Thyroid gland (tissue), 4 donors: ENCODE results near the gene HPDL.
"Not testable (repeated sequence)": the region's sequence is repeated elsewhere in the genome, so short reads cannot be mapped to it uniquely, and the experiment has no call there.

Source experiments
- POLR2A ChIP-seq, 2 donors: fragments of 450-650 bp; IDR thresholded peaks; one replicate each; pipeline ENCODE4 v1.6.1; 2017; ENCODE audit warnings: antibody characterized with exemption in 2 of 2, mild to moderate bottlenecking in 2 of 2, moderate library complexity in 1 of 2
- TF ChIP-seq, protein P1 (sequence below), 6 experiments: fragments of 200-600 bp in 3 of 6; fragments of 450-650 bp in 3 of 6; sonication (generic) in 3 of 6; IDR thresholded peaks; one replicate each; pipeline ENCODE4 v1.5.1; 2016 to 2019; ENCODE audit warnings: antibody characterized with exemption in 6 of 6, mild to moderate bottlenecking in 2 of 6, inconsistent platforms in 1 of 6, moderate library complexity in 1 of 6

DNA sequence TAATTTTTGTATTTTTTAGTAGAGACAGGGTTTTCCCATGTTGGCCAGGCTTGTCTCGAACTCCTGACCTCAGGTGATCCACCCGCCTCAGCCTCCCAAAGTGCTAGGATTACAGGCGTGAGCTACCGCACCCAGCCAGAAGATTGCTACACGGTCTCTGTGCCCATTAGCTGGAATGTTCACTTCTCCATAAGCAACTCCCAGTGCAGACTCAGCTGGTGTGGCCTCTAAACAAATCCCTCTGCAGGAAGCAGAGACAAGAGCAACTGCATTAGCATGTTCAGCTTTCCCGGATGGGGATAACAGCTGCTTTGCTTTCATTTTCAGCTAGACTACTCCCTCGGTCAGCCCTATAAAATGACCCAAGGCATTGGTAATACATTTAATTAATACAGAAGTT is 34.3 kb downstream of the HPDL start:
- not testable (repeated sequence) for TF ChIP-seq POLR2A (IDR thresholded peaks at IDR 0.05)
- TF ChIP-seq, protein P1, sequence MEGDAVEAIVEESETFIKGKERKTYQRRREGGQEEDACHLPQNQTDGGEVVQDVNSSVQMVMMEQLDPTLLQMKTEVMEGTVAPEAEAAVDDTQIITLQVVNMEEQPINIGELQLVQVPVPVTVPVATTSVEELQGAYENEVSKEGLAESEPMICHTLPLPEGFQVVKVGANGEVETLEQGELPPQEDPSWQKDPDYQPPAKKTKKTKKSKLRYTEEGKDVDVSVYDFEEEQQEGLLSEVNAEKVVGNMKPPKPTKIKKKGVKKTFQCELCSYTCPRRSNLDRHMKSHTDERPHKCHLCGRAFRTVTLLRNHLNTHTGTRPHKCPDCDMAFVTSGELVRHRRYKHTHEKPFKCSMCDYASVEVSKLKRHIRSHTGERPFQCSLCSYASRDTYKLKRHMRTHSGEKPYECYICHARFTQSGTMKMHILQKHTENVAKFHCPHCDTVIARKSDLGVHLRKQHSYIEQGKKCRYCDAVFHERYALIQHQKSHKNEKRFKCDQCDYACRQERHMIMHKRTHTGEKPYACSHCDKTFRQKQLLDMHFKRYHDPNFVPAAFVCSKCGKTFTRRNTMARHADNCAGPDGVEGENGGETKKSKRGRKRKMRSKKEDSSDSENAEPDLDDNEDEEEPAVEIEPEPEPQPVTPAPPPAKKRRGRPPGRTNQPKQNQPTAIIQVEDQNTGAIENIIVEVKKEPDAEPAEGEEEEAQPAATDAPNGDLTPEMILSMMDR (IDR thresholded peaks at IDR 0.05), result not testable (repeated sequence)
